Nephron progenitor cell (in vitro differentiated cells): Measurements from ENCODE around the gene TSC22D4.
A peak's percentile ranks its signal among the peaks of the same experiment; 100 is the strongest.

Experiments used
- DNase-seq: peaks from one replicate; pipeline ENCODE4 v3.0.0; 2021
- H3K27ac Mint-ChIP-seq: 2 replicates; pipeline ENCODE4 v1.8.0; 2021; ENCODE audit warnings: mild to moderate bottlenecking, moderate library complexity, mixed read lengths
- H3K27me3 Mint-ChIP-seq: 2 replicates; pipeline ENCODE4 v1.8.0; 2021; ENCODE audit warnings: mild to moderate bottlenecking, low read depth, mixed read lengths; ENCODE audit not compliant: poor library complexity
- H3K36me3 Mint-ChIP-seq: 2 replicates; pipeline ENCODE4 v1.8.0; 2021; ENCODE audit warnings: low read depth, mixed read lengths
- H3K4me1 Mint-ChIP-seq: 2 replicates; pipeline ENCODE4 v1.8.0; 2021; ENCODE audit warnings: mixed read lengths
- H3K4me3 Mint-ChIP-seq: 2 replicates; pipeline ENCODE4 v1.8.0; 2021; ENCODE audit warnings: mild to moderate bottlenecking, moderate library complexity, mixed read lengths
- H3K9me3 Mint-ChIP-seq: 2 replicates; pipeline ENCODE4 v1.8.0; 2021; ENCODE audit warnings: mild to moderate bottlenecking, moderate library complexity, mixed read lengths
- CTCF ChIP-seq: fragments of 200-600 bp; sonication (generic); IDR thresholded peaks from 2 replicates; pipeline ENCODE4 v1.5.0; 2021; ENCODE audit warnings: antibody characterized with exemption

Gene TSC22D4

DNA sequence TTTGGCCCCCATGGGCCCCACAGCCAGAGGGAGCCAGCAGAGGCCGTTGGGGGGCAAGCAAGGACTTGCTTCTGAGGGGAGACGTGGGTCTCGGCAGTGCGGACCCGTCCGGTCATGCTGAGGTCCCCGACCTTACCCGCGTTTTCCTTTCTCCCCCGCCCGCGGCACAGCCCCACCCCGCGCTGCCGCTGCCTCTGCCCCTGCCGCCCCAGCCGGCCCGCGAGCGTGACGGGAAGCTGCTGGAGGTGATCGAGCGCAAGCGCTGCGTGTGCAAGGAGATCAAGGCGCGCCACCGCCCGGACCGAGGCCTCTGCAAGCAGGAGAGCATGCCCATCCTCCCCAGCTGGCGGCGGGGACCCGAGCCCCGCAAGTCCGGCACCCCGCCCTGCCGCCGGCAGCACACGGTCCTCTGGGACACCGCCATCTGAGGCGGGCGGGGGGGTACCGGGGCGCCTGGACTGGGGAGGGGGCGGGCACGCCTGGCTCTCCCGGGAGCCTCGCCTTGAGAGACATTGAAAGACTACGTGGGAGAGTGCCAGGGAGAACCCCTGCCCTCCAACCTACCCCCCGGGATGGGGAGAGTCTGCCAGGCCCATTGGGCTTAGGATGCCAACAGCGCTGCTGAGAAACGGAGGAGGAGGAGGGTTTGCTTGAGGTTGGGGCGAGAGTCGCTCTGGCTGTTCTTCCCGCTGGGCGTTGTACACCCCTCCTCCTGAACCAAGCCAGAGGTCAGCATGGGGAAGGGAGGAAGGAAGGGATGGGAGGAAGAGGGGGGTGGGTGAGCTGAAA, 14.7 kb upstream of the TSC22D4 start:
- no peak overlapping the region for H3K27ac Mint-ChIP-seq
- peaks cover 9% of the 10 kb centered on the region for H3K36me3 Mint-ChIP-seq
- no peaks in the 10 kb centered on the region for H3K9me3 Mint-ChIP-seq
- peaks cover 18% of the 10 kb centered on the region for H3K27me3 Mint-ChIP-seq
- DNase-seq: peak; percentile 77
- TF ChIP-seq CTCF: no peak
- peaks cover 63% of the 10 kb centered on the region for H3K4me1 Mint-ChIP-seq
- peak overlapping the region; percentile 72 for H3K4me3 Mint-ChIP-seq

DNA sequence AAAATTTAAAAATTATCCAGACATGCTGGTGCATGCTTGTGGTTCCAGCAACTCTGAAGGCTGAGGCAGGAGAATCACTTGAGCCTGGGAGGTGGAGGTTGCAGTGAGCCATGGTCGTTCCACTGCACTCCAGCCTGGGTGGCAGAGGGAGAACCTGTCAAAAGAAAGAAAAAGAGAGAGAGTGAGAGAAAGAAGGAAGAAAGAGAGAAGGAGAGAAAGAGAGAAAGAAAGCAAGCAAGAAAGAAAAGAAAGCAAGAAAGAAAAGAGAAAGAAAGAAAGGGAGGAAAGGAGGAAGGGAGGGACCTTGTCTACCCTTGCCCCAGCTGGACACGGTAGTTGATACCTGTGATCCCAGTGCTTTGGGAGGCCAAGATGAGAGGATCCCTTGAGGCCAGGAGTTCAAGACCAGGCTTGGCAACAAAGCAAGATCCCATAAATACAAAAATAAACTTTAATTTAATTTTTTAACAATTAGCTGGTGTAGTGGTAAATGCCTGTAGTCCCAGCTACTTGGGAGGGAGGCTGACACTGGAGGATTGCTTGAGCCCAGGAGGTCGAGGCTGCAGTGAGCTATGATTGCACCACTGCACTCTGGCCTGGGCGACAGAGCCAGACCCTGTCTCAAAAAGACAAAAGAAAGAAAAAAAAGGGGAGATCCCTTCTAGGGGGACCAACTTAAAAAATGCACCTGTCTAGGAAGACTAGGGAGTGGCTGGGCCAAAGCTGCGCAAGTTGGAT, 13.9 kb upstream of the TSC22D4 start:
- H3K4me1 Mint-ChIP-seq: peaks cover 66% of the 10 kb centered on the region
- H3K9me3 Mint-ChIP-seq: no peaks in the 10 kb centered on the region
- no peak overlapping the region for H3K27ac Mint-ChIP-seq
- peaks cover 9% of the 10 kb centered on the region for H3K36me3 Mint-ChIP-seq
- H3K27me3 Mint-ChIP-seq: peaks cover 16% of the 10 kb centered on the region
- peak overlapping the region; percentile 72 for H3K4me3 Mint-ChIP-seq
- no peak for TF ChIP-seq CTCF
- no peak for DNase-seq

DNA sequence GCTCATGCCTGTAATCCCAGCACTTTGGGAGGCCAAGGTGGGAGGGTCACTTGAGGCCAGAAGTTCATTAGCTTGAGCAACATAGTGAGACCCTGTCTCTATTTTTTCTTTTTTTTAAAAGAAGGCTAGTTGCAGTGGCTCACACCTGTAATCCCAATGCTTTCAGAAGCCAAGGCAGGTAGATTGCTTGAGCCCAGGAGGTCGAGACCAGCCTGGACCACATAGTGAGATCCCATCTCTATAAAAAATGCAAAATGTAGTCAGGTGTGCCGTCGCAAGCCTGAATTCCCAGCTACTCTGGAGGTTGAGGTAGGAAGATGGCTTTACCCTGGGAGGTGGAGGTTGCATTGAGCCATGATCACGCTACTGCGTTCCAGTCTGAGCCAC, 12.2 kb upstream of the TSC22D4 start:
- H3K36me3 Mint-ChIP-seq: peaks cover 13% of the 10 kb centered on the region
- H3K4me1 Mint-ChIP-seq: peaks cover 78% of the 10 kb centered on the region
- H3K27me3 Mint-ChIP-seq: peaks cover 12% of the 10 kb centered on the region
- H3K9me3 Mint-ChIP-seq: no peaks in the 10 kb centered on the region
- DNase-seq: no peak
- H3K4me3 Mint-ChIP-seq: no peak overlapping the region
- no peak for TF ChIP-seq CTCF
- no peak overlapping the region for H3K27ac Mint-ChIP-seq

- no peaks in the 10 kb centered on the region for H3K9me3 Mint-ChIP-seq
- TF ChIP-seq CTCF: no peak
- H3K4me1 Mint-ChIP-seq: peaks cover 79% of the 10 kb centered on the region
- H3K36me3 Mint-ChIP-seq: peaks cover 13% of the 10 kb centered on the region
- peak overlapping the region; percentile 81 for H3K27ac Mint-ChIP-seq
- H3K27me3 Mint-ChIP-seq: peaks cover 15% of the 10 kb centered on the region
- no peak for DNase-seq
- peak overlapping the region; percentile 30 for H3K4me3 Mint-ChIP-seq
These were observed 11.6 kb upstream of the TSC22D4 start for GRCh38 chr7:100490483-100491191.

- peaks cover 17% of the 10 kb centered on the region for H3K27me3 Mint-ChIP-seq
- peak overlapping the region; percentile 81 for H3K27ac Mint-ChIP-seq
- peak; percentile 87 for DNase-seq
- no peak for TF ChIP-seq CTCF
- H3K4me1 Mint-ChIP-seq: peaks cover 79% of the 10 kb centered on the region
- peak overlapping the region; percentile 30 for H3K4me3 Mint-ChIP-seq
- H3K36me3 Mint-ChIP-seq: peaks cover 7% of the 10 kb centered on the region
- H3K9me3 Mint-ChIP-seq: no peaks in the 10 kb centered on the region
These were observed 10.8 kb upstream of the TSC22D4 start for GRCh38 chr7:100489824-100490223.
